Loucy (cell line): ENCODE results near the gene CCNH.

Experiments
- EZH2phosphoT487 ChIP-seq: fragments of 200-600 bp; IDR thresholded peaks from 2 replicates; pipeline ENCODE4 v1.6.1; 2018; ENCODE audit warnings: antibody characterized with exemption, mild to moderate bottlenecking, moderate library complexity, borderline replicate concordance
- TF ChIP-seq, protein P1 (sequence below): fragments of 200-600 bp; sonication (generic); conservative IDR thresholded peaks from 2 replicates; pipeline ENCODE4 v1.5.1; 2014; ENCODE audit warnings: mild to moderate bottlenecking, antibody characterized with exemption, low read length

DNA sequence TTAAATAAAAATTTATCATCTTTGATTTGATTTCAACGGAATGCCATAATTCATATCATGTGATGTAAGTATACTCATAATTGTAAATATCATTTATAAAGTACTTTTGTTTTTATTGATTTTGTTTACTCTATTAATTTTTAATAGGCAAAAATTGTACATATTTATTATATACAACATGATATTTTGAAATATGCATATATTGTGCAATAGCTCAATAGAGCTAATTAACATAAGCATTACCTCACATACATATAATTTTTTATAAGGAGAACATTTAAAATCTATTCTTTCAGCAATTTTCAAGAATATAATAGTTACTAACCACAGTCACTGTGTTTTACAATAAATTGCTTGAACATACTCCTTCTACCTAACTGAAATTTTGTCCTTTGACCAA lies 25.0 kb upstream of the CCNH start:
- TF ChIP-seq, protein P1, sequence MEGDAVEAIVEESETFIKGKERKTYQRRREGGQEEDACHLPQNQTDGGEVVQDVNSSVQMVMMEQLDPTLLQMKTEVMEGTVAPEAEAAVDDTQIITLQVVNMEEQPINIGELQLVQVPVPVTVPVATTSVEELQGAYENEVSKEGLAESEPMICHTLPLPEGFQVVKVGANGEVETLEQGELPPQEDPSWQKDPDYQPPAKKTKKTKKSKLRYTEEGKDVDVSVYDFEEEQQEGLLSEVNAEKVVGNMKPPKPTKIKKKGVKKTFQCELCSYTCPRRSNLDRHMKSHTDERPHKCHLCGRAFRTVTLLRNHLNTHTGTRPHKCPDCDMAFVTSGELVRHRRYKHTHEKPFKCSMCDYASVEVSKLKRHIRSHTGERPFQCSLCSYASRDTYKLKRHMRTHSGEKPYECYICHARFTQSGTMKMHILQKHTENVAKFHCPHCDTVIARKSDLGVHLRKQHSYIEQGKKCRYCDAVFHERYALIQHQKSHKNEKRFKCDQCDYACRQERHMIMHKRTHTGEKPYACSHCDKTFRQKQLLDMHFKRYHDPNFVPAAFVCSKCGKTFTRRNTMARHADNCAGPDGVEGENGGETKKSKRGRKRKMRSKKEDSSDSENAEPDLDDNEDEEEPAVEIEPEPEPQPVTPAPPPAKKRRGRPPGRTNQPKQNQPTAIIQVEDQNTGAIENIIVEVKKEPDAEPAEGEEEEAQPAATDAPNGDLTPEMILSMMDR: no peak
- TF ChIP-seq EZH2phosphoT487: no peak
